HG03565 (cell line): Measurements from ENCODE around the gene FRA10AC1.
"Not testable (repeated sequence)": the region's sequence is repeated elsewhere in the genome, so short reads cannot be mapped to it uniquely, and the experiment has no call there.

ENCODE experiments used
- ATAC-seq: cut with Tn5 transposase; IDR thresholded peaks from one replicate; pipeline ENCODE4 v1.9.1; 2021; ENCODE audit warnings: mild to moderate bottlenecking, moderate library complexity; ENCODE audit not compliant: unreplicated experiment

Gene FRA10AC1

DNA sequence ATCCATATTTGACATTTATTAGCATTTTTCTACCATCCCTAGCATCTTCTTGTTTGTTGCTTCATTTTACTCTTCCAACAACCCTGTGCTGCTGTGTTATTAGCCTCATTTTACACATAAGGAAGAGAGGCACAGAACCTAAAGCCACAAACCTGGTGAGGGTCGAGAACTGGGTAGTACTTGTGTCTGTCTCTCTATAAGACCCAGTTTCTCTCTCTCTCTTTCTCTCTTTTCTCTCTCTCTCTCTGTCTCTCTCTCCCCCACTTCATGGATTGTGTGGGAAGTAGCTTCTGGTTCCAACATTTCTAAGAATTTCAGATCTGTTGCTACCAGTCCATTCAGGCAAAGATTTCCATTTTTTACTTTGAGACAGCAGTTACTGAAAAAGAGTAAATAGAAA is 1.4 kb upstream of the FRA10AC1 start:
- no peak for ATAC-seq

- no peak for ATAC-seq
Measured at GRCh38 chr10:93703066-93703465, 674 bp upstream of the FRA10AC1 start.

GRCh38 chr10:93701866-93702209 is 554 bp downstream of the FRA10AC1 start:
- peak; percentile 2 for ATAC-seq

- no peak for ATAC-seq
Measured at GRCh38 chr10:93697207-93697606, 5.2 kb downstream of the FRA10AC1 start.

DNA sequence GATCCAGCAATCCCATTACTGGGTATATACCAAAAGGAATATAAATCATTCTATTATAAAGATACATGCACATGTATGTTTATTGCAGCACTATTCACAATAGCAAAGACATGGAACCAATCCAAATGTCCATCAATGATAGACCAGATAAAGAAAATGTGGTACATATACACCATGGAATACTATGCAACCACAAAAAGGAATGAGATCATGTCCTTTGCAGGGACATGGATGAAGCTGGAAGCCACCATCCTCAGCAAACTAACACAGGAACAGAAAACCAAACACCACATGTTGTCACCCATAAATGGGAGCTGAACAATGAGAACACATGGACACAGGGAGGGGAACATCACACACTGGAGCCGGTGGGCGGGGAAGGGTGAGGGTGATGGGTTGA is 5.8 kb downstream of the FRA10AC1 start:
- ATAC-seq = not testable (repeated sequence)

DNA sequence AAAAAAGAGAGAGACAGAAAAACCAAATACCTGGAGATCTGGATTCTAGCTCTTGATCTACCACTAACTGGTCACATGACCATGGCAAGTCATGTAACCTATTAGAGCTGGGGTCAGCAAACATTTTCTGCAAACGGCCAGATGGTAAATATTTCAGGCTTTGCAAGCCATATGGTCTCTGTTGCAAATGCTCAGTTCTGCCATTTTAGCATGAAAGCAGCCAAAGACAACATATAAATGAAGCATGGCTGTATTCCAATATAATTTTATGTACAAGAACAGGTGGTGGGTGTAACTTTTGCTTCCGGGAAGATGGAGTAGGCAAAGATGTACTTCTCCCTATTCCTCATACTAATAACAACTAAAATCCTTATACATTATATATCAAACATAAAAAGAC is 6.7 kb downstream of the FRA10AC1 start:
- no peak for ATAC-seq

DNA sequence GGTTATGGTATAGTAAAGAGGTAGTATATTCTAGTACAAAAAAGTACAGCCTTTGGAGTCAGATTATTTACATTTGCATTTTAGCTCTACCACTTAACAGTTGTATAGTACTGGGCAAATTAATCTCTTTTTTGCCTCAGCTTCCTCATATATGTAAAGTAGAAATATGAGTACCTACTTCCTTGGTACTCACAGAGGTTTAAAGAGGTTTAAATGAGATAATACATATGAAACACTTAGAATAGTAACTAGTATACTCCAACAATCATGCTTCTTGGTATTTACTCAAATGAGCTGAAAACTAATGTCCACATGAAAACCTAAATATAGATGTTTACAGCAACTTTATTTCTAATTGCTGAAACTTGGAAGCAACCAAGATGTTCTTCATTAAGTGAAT is 14.7 kb downstream of the FRA10AC1 start:
- ATAC-seq = no peak

DNA sequence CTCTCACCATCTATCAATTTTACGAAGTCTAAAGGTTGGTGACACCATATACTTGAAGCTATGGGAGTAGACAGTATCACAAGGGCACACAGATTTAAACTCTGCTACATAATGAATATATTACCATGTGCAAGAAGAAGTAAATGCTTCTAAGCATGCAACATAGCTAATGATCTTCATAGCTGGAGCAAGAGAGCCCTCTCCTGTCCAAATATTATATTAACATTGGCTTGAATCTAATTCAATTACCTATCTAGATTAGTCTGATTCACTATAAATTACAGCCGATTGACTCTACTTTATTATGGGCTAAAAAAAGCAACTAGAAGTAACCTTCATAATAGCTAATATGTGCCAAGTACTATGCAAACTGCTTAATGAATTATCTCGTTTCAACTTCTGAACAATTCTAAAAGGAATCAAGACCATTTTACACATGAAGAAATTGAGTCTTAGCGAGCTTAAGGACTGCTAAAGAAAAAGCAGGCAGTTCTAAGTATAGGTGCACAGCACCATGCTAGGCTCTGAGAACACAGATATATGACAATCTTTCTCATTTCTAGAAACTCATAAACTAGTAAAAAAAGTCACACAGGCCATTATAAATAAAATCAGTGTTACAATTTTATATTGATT is 21.9 kb downstream of the FRA10AC1 start:
- no peak for ATAC-seq

DNA sequence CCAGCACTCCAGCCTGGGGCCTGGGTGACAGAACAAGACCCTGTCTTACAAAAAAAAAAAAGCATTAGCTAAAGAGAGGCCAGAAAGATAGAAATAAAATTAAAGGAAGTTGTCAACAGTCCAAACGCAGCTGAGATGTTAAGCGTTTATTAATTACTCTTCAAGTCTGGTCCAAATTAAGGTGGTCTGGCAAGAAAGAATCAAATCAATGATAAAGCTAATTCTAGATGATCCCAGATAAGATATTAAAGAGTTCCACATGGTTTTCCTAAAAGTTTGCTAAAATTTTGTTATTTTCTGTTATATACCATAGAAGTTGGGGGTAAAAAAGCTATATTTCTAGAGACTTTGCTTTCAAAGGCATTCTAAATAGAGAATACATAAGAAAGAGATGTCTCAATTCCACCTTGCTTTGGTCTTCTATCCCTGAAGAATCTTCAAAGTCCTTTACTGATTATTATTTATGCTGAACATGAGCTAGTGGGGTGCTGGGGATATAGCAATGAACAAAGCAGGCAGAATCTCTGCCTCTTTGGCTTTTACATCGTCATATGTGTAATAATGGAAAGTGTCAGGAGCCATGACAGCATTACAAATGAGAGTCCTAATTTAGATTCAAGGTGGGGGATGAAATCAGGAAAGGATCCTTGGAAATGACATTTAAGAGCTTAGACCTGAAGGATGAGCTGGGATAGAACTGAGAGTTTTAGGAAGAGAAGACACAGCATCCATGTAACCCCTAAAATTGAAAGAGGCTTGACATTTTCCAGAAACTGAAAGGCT is 23.4 kb downstream of the FRA10AC1 start:
- no peak for ATAC-seq

DNA sequence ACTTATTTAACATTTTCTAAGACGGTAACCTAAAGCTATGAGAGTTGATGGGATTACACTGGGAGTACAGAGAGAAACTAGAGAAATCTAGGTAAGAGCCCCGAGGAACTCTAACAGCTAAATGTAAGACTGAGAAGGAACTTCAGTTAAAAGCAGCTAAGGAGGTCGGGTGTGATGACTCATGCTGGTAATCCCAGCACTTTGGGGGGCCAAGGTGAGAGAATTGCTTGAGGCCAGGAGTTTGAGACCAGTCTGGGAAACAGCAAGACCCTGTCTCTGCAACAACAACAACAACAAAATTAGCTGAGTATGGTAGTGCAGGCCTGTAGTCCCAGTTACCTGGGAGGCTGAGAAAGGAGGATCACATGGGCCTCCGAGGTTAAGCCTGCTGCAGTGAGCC is 24.0 kb downstream of the FRA10AC1 start:
- ATAC-seq = no peak

DNA sequence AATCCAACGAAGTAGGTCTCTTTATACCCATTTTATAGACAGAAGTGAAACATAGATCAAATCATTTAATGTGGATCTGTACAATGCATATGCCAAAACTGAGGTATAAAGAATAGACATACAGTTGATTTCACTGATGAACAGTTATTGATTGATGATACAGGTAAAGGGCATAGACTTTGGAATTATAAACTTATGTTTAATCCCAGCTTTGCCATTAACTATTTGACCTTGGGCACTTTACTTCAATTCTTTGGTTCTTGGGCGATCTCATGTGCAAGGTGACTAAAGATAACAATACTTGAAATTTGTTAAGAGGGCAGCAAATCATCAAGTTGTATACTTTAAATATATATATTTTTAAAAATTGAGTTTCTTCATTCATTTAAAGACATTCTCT is 28.6 kb downstream of the FRA10AC1 start:
- no peak for ATAC-seq

DNA sequence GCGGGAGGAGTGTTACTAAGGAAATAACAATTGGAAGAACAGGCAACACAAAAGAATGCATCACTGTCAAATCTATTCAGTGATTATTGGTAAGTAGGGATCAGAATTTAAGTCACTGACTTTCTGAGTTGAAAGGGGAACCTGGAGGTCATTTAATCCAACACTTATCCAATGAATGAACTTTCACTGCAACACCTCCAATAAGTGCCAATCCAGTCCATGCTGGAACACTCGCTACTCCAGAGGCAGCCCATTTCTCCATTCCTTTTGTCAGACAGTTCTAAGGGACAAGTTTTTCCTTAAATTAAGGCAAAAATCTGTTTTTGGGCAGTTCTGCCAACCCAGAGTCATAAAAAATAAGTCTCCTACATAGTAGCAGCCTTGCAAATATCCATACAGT is 29.5 kb downstream of the FRA10AC1 start:
- no peak for ATAC-seq

DNA sequence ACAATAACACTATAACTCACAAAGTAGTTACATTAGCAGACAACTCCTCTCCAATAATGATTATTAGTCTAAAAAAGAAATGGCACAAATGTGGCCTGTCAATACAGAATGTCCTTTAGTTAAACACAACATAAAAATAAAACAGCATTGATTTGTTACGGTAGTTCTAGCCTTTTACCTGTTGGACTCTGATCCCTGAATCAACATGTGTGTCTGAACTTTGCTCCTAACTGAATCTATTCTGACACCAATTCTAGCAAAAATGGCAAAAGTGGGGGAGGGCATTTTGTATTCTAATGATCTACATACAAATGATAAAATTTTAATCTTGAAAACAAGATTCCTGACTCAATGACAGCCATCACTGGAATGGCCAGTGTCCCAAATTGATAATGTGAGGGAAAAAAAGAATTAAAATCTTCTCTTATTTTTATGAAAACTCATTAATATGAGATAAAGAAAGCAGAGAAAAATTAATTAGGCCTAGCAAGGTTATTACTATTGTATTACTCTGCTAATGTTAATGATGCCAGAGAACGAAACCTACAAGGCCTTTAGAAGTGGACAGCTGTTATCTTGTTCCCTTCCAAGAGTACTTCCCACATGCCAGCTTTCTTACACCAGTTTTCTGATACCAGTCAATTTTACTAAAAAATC is 30.2 kb downstream of the FRA10AC1 start:
- ATAC-seq = no peak

DNA sequence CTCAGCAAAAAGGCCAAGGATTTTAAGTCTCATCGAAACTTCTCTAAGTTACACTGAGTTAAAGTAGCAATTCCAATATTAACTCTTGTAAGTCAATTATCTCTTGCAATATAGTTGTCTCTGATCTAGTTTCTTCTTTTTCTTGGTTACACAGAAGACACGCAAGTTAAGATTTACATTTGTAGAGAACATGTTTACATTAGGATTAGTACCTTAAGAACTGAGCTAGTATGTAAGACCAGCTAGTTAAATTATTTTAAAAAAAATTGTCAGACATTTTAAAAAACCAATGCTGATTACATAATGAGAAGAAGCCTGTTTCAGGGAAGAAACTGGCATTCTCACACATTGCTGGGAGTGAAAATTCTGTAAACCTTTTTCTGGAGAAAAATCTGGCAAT is 31.4 kb downstream of the FRA10AC1 start:
- no peak for ATAC-seq

DNA sequence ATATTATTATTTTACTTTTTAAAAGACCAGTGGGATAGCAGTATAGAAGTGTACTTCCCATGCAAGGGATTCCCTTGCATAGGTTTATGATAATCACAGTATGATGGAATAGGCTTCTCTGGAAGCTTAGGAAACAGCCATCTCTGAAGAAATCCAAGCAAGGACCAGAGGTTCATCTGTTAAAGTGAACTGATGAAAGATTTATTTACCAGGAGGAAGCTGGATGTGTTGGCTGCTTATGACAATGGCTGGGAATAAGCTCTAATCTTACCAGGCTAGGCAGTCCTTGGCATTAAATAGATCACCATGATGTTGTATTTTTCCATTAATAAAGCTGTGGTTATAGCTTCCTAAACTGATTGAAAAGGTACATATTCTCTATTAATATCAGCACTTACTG is 32.0 kb downstream of the FRA10AC1 start:
- ATAC-seq = no peak

- ATAC-seq = no peak
Measured at GRCh38 chr10:93667795-93668194, 34.6 kb downstream of the FRA10AC1 start.

DNA sequence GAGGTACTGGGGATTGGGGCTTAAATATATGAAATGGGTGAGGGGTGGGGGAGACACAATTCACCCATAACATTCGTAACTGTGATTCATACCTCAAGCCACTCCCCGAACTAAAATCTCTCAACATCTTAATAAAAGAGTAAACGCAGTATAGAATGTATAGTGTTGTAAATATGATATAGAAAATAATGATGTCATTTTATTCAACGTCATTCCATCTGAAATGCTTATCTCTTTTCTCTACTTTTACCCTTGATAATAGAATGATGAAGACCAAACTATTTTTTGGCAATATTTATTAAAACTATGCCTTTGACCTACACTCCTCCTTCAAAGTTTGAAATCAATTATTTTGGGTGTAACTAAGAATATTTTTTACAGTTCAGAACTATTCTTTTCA is 36.4 kb downstream of the FRA10AC1 start:
- ATAC-seq = no peak

DNA sequence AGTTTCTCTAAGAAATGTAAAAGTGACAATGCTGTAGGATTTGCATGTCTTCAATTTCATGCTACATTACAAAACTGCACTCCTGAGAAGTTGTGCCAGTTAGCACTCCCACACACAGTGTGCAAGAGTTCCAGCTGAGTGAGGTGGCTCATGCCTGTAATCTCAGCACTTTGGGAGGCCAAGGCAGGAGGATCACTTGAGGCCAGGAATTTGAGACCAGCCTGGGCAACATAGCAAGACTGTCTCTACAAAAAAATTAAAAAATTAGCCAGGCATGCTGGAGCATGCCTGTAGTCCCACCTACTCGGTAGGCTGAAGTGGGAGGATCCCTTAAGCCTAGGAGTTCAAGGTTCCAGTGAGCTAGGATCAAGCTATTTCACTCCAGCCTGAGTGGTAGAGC is 44.6 kb downstream of the FRA10AC1 start:
- ATAC-seq = no peak

DNA sequence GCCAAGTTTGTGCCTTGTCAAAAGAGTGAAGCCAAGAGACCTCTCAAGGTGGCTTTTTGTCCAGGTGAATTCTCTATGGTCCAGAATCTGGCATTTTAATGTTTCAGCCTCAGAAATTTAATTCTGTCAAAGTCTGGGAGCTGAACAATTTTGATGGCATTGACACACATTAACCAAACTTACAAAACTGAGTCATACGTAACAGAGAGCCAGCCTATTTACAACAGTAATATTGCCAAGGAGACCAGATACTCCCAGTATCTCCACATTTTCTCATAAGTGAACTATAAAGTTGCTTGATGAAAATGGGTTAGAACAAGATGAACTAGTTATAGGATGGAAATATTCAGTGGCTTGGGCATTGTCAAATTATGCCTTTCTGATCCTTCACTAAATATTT is 46.2 kb downstream of the FRA10AC1 start:
- ATAC-seq = no peak

DNA sequence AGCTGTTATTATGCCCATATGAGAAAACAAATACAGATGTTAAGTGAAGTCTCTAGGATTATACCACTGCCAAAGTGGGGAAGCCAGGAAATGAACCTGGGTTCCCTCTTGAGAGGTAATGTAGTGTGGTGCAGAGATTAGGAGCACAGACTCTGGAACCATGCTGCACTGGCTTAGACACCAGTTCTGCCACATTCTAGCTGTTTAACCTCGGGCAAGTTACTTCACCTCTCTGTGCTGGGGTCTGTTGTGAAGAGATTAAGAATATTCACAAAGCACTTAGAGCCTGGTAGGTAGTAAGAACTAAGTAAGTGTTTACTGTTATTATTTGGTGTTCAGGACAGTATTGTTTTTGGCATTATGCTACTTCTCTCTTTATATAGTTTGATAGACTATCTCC is 48.2 kb downstream of the FRA10AC1 start:
- no peak for ATAC-seq

- no peak for ATAC-seq
Measured at GRCh38 chr10:93652857-93653256, 49.5 kb downstream of the FRA10AC1 start.

DNA sequence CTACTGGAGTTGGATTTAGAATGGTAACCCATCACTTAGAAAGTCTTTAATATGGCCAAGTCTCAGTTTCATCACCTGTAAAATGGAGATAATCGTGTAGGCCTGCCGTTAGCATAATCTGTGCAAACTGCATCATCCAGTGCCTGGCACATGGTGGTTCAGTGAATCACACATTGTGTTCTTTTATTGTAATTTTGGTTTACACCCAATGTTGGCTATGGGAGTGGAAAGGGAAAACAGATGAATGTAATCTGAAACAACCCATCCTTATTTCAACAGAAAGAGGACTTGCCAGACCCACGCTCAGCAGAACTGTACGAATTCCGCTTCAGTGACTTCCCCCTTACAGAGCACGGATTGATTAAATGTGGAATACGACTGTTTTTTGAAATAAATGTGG is 62.6 kb downstream of the FRA10AC1 start:
- no peak for ATAC-seq
